ENCODE measurements around the gene RAP1GDS1.

DNA sequence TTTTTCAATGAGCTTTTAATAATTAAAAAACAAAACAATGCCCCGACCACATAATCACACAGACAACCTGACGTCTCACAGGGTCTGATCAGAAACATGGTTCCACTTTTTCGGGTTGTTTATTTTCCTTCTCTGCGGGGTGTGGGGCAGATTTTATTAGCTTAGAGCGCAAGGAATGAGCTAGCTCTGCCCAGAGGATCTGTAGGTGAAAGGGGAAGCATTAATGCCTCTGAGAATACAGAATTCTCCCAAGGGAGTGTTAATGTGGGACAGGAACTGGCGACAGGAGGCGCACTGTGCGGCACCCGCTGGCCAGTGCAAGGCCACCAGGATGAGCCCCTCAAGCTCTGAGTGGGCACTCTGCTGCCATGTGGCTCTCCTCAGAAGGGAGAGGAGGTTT, 215.7 kb downstream of the RAP1GDS1 start:
- TF ChIP-seq CTCF (IDR thresholded peaks at IDR 0.05) (no peak), ZFX (IDR thresholded peaks at IDR 0.05; ENCODE audit: borderline replicate concordance) (no peak)
